Stomach (tissue), 4 donors: ENCODE data around the gene ANGPTL5.

Source experiments
- CTCF ChIP-seq, 7 experiments: fragments of 450-650 bp in 4 of 7; fragments of 200-600 bp in 3 of 7; sonication (generic) in 3 of 7; IDR thresholded peaks; one replicate each; pipeline ENCODE4 v1.5.1; 2016 to 2019; ENCODE audit warnings: antibody characterized with exemption in 7 of 7, control low read depth in 2 of 7, mild to moderate bottlenecking in 1 of 7
- POLR2A ChIP-seq, 4 donors: fragments of 450-650 bp; IDR thresholded peaks; one replicate each; pipeline ENCODE4 v1.6.1; 2016; ENCODE audit warnings: antibody characterized with exemption in 4 of 4, control low read depth in 2 of 4, mild to moderate bottlenecking in 1 of 4, moderate library complexity in 1 of 4
- POLR2AphosphoS5 ChIP-seq, 3 donors: sonication (generic); formaldehyde crosslinking; IDR thresholded peaks; one replicate each; pipeline ENCODE4 v1.6.1; 2016; ENCODE audit warnings: antibody characterized with exemption in 3 of 3

GRCh38 chr11:101885631-101886030 lies 30.7 kb downstream of the ANGPTL5 start:
- TF ChIP-seq CTCF (IDR thresholded peaks at IDR 0.05) (no peak), POLR2AphosphoS5 (IDR thresholded peaks at IDR 0.05) (no peak), POLR2A (IDR thresholded peaks at IDR 0.05) (no peak)
